HL-60/S4 treated with phorbol 12-myristate 13-acetate at 8.2 ng/mL for 4 days and 3 days (cell line): ENCODE data around the gene ZNF581.

Experiments used
- in situ Hi-C: fragments of 300-500 bp; cut with MboI; formaldehyde crosslinking; loops from 2 replicates; pipeline ENCODE4 v1.15.0; 2022; ENCODE audit warnings: low sequenced_read_pairs

Gene ZNF581

GRCh38 chr19:55660404-55660803, 17.0 kb downstream of the ZNF581 start:
- in situ Hi-C loops: no loop called here

GRCh38 chr19:55660991-55661390, 17.5 kb downstream of the ZNF581 start:
- in situ Hi-C loops: no loop called here

- in situ Hi-C loops: no loop called here
These were observed 18.4 kb downstream of the ZNF581 start for GRCh38 chr19:55661826-55662225.

GRCh38 chr19:55663846-55664536, 20.5 kb downstream of the ZNF581 start:
- in situ Hi-C loops: no loop called here

- in situ Hi-C loops: no loop called here
These were observed 23.0 kb downstream of the ZNF581 start for GRCh38 chr19:55666343-55667005.

- in situ Hi-C loops: no loop called here
These were observed 23.5 kb downstream of the ZNF581 start for GRCh38 chr19:55667006-55667381.

- in situ Hi-C loops: no loop called here
These were observed 24.1 kb downstream of the ZNF581 start for GRCh38 chr19:55667511-55667910.

GRCh38 chr19:55667958-55668357, 24.5 kb downstream of the ZNF581 start:
- in situ Hi-C loops: no loop called here

- in situ Hi-C loops: no loop called here
These were observed 25.3 kb downstream of the ZNF581 start for GRCh38 chr19:55668603-55669348.

GRCh38 chr19:55669418-55670279, 26.2 kb downstream of the ZNF581 start:
- in situ Hi-C loops: no loop called here

- in situ Hi-C loops: no loop called here
These were observed 27.0 kb downstream of the ZNF581 start for GRCh38 chr19:55670280-55671053.

- in situ Hi-C loops: no loop called here
These were observed 27.6 kb downstream of the ZNF581 start for GRCh38 chr19:55671054-55671378.

GRCh38 chr19:55672418-55672817, 29.0 kb downstream of the ZNF581 start:
- in situ Hi-C loops: no loop called here

GRCh38 chr19:55673465-55673864, 30.0 kb downstream of the ZNF581 start:
- in situ Hi-C loops: no loop called here

- in situ Hi-C loops: no loop called here
These were observed 30.4 kb downstream of the ZNF581 start for GRCh38 chr19:55673889-55674288.

GRCh38 chr19:55674459-55674840, 31.0 kb downstream of the ZNF581 start:
- in situ Hi-C loops: no loop called here

GRCh38 chr19:55674841-55675660, 31.6 kb downstream of the ZNF581 start, which contains the start of gene EPN1:
Gene EPN1 (plus strand): TSS chr19:55675226. CDS start chr19:55678628, 3,402 bp downstream.
- in situ Hi-C loops: no loop called here

- in situ Hi-C loops: no loop called here
These were observed 32.4 kb downstream of the ZNF581 start for GRCh38 chr19:55675661-55676354.

GRCh38 chr19:55676383-55676782, 32.9 kb downstream of the ZNF581 start:
- in situ Hi-C loops: no loop called here
